Stimulated activated naive B cell treated with anti-CD40 and anti-IgM and Interleukin-4, amounts not matched to agents 10 μg/mL and 1 μg/mL and 100 μg/mL, for 72 hours (primary cell): ENCODE results near the gene TMEM169.

Experiments used
- ATAC-seq, 2 donors: fragments of 150-1000 bp; cut with Tn5 transposase; replicated peaks; 2 replicates each; pipeline ENCODE4 v1.10.0; 2021; ENCODE audit warnings: moderate library complexity in 1 of 2
- DNase-seq: peaks from one replicate; pipeline ENCODE4 v3.0.0; 2021
- H3K27ac Mint-ChIP-seq: one replicate; pipeline ENCODE4 v1.8.0; 2022; ENCODE audit warnings: mild to moderate bottlenecking, mixed read lengths
- H3K27me3 Mint-ChIP-seq, 2 donors: one replicate each; pipeline ENCODE4 v1.8.0; 2022; ENCODE audit warnings: mixed read lengths in 2 of 2
- H3K36me3 Mint-ChIP-seq, 2 donors: one replicate each; pipeline ENCODE4 v1.8.0; 2022; ENCODE audit warnings: mixed read lengths in 2 of 2, mild to moderate bottlenecking in 1 of 2
- H3K4me1 Mint-ChIP-seq, 2 donors: one replicate each; pipeline ENCODE4 v1.8.0; 2022; ENCODE audit warnings: mixed read lengths in 2 of 2, mild to moderate bottlenecking in 1 of 2
- H3K4me3 Mint-ChIP-seq, 2 donors: one replicate each; pipeline ENCODE4 v1.8.0; 2022; ENCODE audit warnings: mild to moderate bottlenecking in 2 of 2, mixed read lengths in 2 of 2, moderate library complexity in 1 of 2
- H3K9me3 Mint-ChIP-seq, 2 donors: one replicate each; pipeline ENCODE4 v1.8.0; 2022; ENCODE audit warnings: mixed read lengths in 2 of 2, mild to moderate bottlenecking in 1 of 2

Gene TMEM169

DNA sequence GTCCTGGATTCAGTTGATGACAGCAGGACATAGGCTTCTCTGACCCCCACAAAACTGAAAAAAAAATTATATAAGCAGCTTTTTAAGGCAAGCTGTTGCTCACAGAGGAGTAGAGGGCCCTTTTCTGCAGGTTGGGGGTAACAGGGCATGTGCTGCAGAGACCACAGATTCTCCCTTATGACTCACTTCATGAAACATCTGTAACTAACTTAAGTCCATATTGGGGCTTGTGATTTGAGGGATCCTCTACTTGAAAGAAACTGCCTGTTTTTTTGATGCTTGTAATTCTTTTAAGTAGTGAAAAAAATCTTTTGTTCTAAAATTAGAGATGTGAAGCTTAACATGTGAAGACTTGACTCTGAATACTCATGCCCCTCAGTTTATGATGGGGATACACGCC, 60.8 kb downstream of the TMEM169 start:
- ATAC-seq (peak; percentile 81 to 85), DNase-seq (no peak)
- Mint-ChIP-seq H3K9me3 (no peaks in the 10 kb centered on the region), H3K4me1 (peaks cover 0 to 13% of the 10 kb centered on the region in 2 donors), H3K27me3 (no peaks in the 10 kb centered on the region), H3K36me3 (peaks cover 35 to 50% of the 10 kb centered on the region in 2 donors), H3K4me3 (no peak overlapping the region), H3K27ac (peak overlapping the region; percentile 56)

DNA sequence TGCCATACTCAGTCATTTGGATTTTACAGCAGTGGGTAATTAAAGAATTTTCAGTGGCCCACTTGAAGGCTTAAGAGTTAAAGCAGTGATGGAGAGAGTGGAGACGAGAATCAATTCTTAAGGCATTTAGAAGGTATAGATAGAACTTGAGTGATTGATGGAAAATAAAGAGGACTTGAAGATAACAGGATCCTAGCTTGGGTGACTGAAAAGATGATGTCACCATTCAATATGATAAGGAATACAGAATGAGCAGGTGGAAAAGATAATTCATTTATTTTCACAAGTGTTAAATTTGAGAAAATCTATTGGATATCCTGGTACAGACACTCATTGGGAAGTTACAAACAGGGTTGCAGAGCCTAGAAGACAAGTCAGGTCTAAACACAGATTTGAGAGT, 62.7 kb downstream of the TMEM169 start:
- ATAC-seq (no peak), DNase-seq (no peak)
- no peaks in the 10 kb centered on the region for H3K27me3 Mint-ChIP-seq
- H3K36me3 Mint-ChIP-seq, result peaks cover 33 to 50% of the 10 kb centered on the region in 2 donors
- no peaks in the 10 kb centered on the region for H3K9me3 Mint-ChIP-seq
- no peak overlapping the region for H3K27ac Mint-ChIP-seq
- H3K4me1 Mint-ChIP-seq, result peaks cover 0 to 11% of the 10 kb centered on the region in 2 donors
- no peak overlapping the region for H3K4me3 Mint-ChIP-seq

DNA sequence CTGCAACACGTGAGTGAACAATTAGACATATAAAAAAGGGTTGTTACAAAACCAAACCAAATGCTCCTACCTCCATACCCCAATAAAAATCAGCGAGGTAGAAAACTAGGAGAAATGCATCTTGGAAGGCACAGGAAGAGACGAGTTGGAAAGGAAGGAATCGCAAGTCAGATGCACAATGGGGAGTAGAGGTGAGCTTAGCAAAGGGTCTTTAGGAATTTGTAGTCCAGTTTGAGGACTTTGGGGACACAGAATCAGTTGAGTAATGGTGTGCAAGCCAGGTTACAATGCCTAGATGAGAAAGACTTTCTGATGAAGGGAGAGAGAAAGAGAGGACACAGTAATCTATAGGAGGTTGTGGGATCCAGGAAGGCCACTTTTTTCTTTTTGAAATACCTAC, 63.1 kb downstream of the TMEM169 start:
- H3K4me1 Mint-ChIP-seq, result peaks cover 0 to 11% of the 10 kb centered on the region in 2 donors
- no peak overlapping the region for H3K27ac Mint-ChIP-seq
- DNase-seq, result no peak
- H3K4me3 Mint-ChIP-seq, result no peak overlapping the region
- no peaks in the 10 kb centered on the region for H3K9me3 Mint-ChIP-seq
- no peaks in the 10 kb centered on the region for H3K27me3 Mint-ChIP-seq
- no peak for ATAC-seq
- peaks cover 38 to 52% of the 10 kb centered on the region in 2 donors for H3K36me3 Mint-ChIP-seq

DNA sequence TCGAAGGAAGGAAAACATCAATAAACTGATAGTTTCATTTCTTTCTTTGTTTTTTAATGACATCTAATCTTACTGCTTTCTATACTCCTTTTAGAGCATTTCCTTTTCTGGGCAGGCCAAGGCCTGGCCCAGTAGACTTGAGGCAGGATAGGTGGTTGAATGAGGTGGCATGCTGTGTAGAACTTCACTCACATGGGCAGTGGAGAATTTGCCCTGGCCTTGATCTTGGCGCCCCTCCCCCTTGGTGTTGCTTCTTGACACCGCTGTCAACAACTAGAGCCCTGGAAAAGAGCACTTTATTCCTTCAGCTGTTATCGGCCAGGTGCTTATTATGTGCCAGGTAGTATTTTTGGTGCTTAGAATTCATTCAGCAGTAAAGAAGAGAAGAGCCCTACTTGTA, 64.9 kb downstream of the TMEM169 start:
- peaks cover 0 to 9% of the 10 kb centered on the region in 2 donors for H3K4me1 Mint-ChIP-seq

DNA sequence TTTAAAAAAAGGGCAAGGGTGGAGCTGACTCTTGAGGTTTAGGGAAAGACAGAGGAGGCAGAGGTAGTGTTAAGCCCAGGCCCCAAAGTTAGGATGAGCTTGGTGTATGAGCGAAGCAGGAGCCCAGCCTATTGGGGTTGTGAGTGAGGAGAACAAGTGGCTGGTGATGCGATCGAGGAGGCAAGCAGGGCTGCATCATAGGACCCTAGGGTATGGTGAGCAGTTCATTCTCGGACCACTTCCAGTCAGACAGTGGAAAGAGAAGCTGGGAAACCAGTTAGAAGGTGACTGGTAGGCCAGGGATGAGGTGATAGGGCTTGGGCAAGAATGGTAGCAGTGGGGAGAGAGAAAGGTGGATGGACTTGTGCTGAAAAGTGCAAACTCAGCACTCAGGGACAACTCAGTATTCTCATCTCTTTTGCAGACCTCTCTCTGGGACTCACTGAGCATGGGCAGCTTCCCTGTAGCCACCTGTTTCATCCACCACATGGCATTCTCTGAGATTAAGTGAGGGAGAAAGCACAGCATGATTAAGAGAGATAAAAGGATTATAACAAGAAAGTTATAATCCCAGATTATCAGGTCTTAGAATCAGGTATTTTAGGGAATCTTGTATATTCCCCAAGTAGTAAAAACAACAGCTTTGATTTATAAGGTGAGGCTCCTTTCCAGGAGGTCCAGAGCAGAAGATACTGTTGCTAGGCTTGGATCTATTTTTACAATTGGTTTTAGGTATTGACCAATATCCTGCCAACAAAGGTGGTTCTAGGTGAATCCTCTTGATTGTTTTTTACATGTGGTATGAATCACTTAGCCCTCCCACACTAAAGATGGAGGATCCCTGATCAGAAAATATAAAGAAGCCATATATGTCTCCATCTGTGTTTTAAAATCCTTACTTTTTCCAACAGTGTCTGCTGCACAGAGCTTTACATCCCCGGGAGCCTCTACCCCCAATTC, 65.7 kb downstream of the TMEM169 start:
- H3K4me3 Mint-ChIP-seq, result no peak overlapping the region
- H3K27ac Mint-ChIP-seq, result peak overlapping the region; percentile 78
- DNase-seq (no peak), ATAC-seq (no peak)
- no peaks in the 10 kb centered on the region for H3K9me3 Mint-ChIP-seq
- no peaks in the 10 kb centered on the region for H3K27me3 Mint-ChIP-seq
- peaks cover 0 to 11% of the 10 kb centered on the region in 2 donors for H3K4me1 Mint-ChIP-seq
- H3K36me3 Mint-ChIP-seq, result peaks cover 41 to 51% of the 10 kb centered on the region in 2 donors

More for the DNA sequence above, 64.9 kb downstream of the TMEM169 start:
- Mint-ChIP-seq H3K27ac (no peak overlapping the region), H3K9me3 (no peaks in the 10 kb centered on the region), H3K4me3 (no peak overlapping the region), H3K27me3 (no peaks in the 10 kb centered on the region), H3K36me3 (peaks cover 38 to 48% of the 10 kb centered on the region in 2 donors)
- DNase-seq, result no peak
- no peak for ATAC-seq

DNA sequence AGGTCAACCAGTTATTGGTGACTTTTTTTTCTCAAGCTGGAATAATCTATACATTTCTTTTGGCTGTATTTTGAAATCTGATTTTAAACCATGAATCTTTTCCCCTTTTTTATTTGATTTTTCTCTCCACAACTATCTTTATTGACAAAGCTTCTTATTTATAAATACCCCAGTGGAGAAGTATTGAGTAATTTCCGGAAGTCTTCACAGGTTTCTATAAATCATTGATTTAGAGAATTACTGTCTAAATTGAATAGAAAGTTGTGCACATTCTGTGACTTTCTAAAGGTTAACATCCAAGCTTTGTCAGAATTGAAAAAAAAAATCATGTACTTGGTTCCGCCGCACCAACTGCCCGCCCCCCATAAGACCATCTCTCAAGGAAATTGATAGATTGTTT, 67.3 kb downstream of the TMEM169 start:
- ATAC-seq (no peak), DNase-seq (no peak)
- Mint-ChIP-seq H3K27ac (peak overlapping the region; percentile 4), H3K27me3 (no peaks in the 10 kb centered on the region), H3K36me3 (peaks cover 37 to 52% of the 10 kb centered on the region in 2 donors), H3K4me3 (no peak overlapping the region), H3K9me3 (no peaks in the 10 kb centered on the region), H3K4me1 (peaks cover 0 to 11% of the 10 kb centered on the region in 2 donors)

DNA sequence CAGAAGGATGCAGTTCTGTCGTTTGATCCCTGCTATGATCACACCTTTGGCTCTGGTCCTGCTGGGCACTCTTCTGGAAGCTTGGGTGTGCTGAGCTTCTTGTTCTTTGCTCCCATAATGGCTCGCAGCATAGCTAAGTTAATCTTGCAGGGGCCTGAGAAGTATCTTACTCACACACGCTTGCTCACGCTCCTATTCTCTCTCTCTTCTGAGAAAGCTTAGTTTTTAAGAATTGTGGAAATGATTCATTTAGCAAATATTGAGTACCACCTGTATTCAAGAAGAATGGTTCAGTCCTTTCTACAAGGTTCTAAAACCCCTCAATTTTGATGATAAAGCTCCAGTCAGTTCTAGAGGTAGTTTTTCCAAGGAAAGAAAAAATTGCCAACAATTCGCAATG, 68.0 kb downstream of the TMEM169 start:
- H3K27me3 Mint-ChIP-seq, result no peaks in the 10 kb centered on the region
- no peaks in the 10 kb centered on the region for H3K9me3 Mint-ChIP-seq
- H3K4me1 Mint-ChIP-seq, result peaks cover 0 to 11% of the 10 kb centered on the region in 2 donors
- no peak overlapping the region for H3K4me3 Mint-ChIP-seq
- DNase-seq (no peak), ATAC-seq (no peak)
- peak overlapping the region; percentile 11 for H3K27ac Mint-ChIP-seq
- peaks cover 40 to 57% of the 10 kb centered on the region in 2 donors for H3K36me3 Mint-ChIP-seq

DNA sequence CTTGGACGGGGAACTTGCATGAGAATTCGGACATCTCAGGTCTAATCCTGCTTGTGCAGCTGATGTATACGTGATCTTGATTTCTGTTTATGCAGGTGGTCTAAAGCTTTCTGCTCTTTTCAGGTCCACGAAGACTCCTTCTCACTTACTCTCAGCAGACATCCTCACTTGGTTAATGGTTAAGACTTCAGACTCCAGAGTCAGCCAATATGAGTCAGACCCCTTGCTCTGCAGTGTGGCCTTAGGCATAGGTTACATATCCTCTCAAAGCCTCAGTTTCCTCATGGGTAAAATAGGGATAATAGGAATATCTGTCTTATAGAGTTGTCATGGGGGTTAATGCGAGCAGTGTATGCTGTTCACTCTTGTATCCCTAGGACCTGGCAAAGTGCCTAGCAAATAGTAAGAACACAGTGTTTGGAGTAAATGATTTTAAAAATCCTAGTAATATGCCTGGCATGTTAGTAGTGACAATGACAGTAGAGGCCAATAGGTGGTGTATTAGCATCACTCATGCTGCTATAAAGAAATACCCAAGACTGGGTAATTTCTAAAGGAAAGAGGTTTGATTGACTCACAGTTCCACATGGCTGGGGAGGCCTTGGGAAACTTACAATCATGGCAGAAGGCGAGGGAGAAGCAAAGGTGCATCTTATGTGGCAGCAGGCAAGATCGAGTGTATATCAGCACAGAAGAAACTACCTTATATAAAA, 69.8 kb downstream of the TMEM169 start:
- Mint-ChIP-seq H3K4me3 (no peak overlapping the region), H3K27ac (no peak overlapping the region), H3K4me1 (peaks cover 0 to 11% of the 10 kb centered on the region in 2 donors), H3K27me3 (no peaks in the 10 kb centered on the region), H3K36me3 (peaks cover 41 to 69% of the 10 kb centered on the region in 2 donors), H3K9me3 (no peaks in the 10 kb centered on the region)
- no peak for DNase-seq
- no peak for ATAC-seq
